NCI-H146 treated with DMSO at 0.1 percent for 48 hours (cell line): Measurements from ENCODE around the gene FDXR.

Experiments
- DNase-seq: peaks from one replicate; lab custom pipeline; 2025; ENCODE audit not compliant: unreplicated experiment; lab: John Stamatoyannopoulos, UW

FDXR gene

DNA sequence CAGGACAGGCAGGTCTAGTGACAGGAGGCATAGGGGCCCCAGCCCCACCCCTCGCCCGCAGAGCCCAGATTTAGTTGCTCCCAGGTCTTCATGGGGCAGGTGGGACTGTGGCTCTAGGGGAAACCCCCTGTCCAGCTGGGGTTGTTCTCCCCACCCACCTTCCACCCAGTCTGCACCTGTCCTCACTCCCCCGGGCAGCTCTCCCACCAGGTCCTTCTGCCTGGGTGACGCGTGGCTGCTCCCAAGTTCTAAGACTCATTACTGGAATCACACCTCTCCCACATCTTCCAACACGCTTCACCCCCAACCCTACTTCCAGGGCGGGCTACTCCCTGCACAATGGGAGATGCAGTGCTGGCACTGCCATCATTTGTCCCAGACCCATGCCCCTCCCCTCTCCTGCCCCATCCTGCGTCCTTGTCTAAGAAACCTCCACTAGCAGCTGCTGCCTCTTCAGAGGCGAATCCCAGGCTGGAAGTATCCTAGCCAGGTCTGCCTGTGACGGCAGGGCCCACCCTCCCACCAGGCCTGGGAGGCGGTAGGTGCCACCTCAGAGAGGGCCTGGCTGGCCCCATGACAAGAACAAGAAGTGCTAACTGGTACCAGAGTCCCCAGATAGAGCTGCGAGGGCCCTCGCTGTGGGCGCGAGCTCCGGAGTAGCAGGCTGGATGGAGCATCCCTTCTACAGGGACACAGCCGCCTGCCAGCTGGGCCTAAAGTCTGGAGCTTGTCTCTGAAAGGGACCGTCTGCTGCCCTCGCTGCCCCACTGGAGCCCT is 35.9 kb downstream of the FDXR start:
- no peak for DNase-seq

DNA sequence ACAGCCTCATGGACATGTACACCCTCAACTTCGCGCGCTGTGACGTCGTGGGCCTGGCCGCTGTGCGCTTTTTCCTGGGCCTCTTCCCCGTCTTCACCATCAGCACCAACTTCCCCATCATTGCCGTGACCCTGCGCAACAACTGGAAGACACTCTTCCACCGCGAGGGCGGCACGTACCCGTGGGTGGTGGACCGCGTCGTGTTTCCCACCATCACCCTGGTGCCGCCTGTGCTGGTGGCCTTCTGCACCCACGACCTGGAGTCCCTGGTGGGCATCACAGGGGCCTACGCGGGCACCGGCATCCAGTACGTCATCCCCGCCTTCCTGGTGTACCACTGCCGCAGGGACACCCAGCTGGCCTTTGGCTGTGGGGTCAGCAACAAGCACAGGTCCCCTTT is 36.6 kb downstream of the FDXR start:
- DNase-seq = no peak

DNA sequence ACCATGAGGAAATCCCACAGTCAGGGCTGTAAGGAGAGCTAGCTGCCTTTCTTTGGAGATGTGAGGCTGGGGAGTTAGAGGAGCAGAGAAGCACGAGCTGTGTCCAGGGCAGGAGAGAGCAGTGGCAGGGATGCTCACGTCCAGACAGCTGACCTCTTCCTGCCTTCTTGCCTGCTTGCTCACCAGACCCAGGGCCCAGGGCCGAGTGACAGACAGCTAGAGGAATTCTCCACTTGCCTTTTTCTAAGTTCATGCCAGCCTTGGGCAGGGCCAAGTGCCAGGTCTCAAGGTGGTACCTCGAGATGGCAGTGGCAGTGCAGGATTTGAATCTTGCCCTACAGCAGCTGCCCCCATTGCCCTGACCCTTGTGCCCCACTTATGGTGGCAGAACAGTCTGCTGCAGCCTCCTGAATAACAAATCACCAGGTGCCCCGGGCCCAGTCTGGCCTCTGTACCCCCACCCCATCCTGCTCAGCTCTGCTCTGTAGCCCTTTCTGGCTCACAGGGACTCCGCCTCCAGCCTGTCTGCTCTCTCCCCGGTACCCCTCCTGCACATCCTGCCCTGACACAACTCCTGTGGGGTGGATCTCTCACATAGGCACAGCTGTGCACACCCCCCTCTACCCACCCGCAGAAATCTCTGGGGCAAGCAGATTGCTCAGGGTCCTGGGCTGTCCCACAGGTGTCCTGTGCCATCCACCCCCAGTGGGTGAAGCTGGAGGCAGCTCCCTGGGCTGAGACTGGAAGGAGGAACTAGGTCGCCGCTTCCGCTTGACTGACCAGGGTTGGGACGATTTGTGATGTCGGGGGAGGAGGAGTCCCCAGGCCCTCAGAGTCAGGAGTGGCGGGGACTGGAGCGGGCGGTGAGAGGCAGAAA is 39.1 kb downstream of the FDXR start:
- DNase-seq = no peak

DNA sequence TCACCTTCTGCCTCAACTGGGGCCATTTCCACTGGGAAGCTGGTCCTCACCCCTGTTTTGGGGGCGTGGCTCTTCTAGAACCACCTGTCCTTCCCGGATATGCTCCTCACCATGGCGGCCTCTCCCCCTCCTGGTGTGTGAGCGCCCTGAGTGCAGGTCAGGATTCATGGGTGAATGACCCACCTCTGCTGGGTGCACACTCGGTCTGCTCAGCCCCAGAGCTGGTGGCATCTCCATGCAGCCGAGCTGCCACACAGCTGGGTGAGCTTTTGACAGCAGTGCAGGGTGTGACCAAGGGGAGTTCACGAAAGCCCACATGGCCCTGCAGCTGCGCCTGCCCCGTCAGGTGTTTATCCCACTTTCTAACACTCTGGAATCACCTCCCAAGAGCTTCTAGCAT is 40.4 kb downstream of the FDXR start:
- DNase-seq = no peak

DNA sequence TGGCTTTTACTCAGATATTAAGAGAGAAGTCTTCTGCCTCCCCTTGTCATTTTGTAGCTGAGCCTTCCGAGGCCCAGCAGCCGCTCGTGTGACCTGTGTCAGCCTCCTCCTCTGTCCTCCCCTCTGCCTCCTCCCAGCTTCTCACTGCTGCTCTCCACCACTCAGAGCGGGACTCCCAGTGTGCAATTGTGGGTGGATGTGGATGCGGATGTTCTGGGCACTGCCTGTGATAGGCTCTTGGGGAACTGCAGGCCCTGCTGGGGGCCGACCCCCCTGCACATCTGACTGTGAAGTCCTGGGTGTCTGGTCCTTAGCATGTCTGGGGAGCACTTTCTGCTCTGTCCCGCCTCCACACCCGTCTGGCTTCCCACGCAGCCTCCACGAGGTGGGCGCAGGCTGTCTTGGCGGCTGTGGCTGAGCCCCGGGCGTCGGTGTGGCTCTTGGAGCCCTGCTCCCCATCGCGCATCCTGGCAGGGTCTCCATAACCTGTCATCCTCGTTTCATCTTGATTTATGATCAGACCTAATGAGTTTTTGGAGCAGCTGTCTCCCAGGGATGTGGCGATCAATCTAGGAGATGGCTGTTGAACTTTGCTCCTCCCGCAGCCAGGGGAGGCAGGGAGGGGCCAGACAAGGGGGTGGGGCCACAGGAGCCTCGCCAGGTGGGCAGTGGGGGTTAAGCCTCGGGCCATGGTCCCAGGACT is 41.2 kb downstream of the FDXR start:
- DNase-seq = no peak

DNA sequence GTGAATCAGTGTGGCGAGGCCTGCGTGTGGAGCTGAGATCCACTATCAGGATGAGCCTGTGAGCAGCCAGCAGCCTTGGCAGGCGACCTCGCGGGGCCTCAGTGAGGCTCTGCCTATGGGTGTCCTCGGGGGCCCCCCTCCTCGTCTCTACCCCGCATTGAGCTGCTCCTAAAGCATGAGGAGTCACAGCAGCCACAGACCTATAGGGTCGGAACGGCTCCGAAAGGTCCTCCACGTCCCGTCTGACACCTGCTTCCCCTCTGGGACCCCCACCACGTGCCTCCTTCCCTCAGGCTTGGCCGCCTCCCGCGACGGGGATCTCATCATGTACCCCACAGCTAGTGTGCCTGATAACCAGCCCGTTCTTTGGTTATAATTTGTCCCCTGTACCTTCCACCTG is 41.9 kb downstream of the FDXR start:
- DNase-seq = no peak

DNA sequence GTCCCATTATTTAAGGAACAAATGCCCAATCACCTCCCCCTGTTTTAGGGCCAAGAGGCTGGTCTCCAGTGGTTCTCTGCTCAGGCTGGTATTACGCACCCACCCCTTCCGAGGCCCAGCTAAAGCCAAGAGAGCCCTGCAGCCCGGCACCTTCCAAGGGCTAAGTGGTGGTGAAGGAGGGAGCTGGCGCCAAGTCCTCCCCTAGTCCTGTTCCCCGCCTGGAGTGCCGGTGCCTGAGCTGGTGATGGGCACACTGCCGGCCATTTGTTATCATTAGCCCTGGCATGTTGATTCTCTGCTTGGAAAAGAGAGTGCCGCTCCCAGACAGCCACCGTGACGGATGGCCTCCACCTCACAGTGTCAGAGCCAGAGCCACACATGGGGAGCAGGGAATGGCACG is 45.0 kb downstream of the FDXR start:
- no peak for DNase-seq

DNA sequence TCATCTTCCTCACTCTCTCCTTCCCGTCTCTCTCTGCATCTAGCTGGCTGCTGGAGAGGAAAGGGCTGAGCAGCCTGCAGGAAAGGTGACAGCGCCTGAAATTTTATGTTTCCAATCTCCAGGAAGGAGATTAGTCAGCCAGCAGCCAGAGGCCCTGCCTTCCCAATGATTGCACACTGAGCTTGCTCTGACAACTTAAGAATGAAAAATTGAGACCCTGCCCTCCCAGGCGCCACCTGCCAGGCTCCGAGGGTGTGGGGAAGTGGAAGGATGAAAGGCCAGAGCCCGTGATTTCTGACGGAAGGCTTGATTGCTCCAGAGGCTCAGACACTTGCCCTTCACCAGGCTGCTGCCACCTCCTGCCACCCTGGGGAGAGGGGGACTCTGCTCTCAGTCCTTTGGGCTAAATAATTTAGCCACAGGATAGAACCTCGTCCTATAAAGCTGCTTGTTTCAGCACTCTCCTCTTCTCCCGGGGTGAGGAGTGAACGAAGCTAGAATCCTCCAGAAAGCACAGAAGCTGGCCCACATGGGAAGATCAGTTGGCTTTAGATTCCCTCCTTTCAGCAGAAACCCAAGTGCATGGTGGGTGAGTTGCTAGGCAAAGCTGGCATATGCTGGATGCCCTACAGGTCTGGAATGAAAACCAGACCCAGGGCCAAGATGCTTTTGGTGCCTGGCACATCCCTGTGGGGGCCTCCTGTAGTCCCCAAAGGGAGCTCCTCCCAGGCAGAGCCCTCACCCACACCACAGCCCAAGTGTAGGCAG is 46.7 kb downstream of the FDXR start:
- DNase-seq = no peak

DNA sequence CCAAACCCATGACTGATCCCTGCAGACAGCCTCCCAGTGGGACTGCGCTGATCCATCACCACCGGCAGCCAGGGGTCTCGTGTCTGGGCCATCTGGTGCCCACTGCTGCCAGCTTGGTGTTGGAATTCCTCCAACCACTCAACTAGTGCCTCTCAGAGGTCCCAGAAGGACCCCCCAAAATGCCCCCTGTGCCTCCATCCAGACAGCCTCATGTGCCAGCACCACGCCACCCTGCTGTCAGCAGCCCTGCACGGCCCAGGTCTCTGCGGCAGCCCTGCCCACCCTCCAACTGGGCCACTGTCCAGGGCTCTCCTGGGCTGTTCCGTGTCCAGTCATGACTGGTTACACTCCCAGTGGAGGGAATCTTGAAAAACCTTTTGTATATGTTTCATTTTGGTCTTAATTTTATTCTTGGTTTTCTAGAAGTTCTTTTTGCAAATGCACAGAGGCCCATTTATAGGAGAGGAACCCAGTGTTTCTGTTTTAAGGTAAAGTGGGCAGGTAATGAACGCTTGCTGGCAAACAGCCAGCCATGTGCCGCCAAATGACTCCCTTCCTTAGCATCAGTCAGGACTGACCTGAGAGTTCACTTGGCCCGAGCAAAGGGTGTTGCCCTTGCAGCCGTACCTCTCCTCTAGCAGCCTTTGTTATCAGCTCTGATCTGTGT is 47.7 kb downstream of the FDXR start:
- no peak for DNase-seq

DNA sequence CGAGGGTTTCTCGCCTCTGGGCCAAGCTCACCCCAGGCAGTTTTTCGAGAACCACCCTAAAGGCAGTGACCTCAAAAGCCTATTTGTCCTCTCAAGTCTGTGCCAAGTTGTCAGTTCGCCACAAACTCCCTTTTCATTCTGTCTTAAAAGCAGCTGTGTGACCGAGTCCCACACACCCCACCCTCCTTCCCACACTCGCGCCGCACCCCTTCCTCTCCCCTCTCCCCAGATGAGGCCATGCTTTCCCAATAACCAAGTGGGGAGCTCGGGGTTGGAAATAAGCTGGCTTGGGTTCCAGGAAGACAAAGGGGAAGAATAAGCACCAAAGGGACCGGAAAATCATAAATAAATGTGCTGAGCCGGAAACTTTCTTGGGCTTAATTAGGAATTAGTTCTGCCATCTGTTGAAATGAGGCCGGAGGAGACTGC is 49.8 kb downstream of the FDXR start:
- no peak for DNase-seq

DNA sequence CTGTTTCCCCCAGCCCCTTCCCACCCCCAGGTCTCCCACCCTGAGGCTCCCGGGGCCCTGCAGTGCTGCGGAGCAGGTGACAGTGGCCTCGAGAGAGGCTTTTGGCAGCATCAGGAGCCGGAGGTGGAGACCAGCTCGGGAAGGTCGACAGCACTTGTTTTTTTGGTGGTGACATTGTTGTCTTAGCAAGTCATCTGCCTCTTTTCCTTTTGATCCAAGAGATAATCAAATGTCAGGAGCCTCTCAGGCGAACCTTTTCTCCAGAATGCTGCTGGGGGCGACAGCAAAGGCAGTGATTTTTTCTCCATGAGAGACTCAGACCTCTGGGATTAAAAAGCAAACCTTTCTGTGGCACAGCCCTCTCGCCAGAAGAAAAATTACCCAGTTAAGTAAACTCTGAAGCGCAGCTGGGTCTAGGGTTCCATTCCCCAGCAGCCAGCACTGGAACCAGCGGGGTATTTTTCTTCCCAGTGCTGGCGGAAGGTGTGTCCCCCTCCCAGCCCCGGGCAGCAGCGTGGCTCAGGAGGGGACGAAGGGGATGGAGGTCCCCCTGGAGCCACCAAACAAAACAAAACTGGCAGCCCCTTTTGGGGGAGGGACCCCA is 50.4 kb downstream of the FDXR start:
- DNase-seq = no peak

DNA sequence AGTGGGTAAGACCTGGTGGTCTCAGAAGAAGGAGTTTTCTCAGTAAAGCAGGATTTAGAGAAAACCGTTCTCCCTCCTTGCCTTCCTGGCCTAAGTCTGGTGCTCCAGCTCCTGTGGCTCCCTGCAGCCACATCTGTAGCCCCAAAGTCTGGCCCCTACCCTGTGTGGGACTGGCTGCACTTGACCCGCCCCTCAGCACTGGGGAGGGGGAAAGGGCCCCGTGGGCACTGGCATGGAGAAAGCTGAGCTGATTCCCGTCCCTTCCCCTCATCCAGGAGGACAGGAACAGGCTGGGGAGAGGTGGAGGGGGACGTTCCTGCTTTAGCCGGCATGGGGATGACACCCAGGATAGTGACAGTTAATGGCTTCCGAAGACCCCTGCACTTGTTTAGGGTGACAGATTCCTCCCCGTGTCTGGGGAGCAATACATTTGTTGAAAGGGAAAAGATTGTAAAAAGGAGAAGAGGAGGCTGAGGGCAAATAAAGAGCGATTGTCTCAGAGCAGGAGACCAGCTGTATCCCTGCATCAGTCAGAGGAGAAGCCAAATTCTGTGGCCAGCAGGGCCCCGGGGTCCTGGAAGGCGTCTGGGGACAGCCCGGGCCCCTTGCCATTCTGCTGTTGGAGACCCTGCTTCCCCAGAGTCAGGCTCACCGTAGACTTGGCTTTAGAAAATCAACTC is 51.0 kb downstream of the FDXR start:
- no peak for DNase-seq

DNA sequence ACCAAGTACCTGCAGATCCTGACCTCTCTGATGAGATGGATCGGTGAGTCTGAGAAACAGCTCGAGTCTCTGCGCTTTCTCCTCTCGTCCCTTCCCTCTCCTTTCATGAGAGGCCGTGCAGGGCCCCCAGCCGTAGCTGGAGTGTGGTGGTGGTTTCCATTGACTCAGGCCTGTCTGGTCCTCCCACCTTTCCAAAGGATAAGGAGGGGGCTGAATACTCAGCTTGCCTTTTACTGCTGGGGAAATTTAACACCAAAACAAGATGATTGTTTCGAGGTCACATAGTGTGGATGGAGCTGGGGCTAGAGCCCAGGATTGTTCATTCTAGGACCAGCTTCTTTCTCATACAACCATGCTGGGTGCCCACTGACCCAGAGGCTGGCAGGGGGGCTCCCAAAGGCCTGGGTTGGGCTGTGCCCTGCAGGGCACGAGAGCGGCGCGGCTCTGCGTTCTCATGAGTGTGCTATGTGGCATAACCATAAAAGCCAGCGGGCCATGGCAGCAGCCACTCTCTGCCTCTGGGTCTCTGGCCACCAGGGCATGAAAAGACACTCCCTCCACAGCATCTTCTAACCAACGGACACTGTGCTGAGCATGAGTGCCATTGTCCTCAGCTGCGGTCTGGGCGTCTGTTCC is 52.9 kb downstream of the FDXR start:
- DNase-seq = no peak

DNA sequence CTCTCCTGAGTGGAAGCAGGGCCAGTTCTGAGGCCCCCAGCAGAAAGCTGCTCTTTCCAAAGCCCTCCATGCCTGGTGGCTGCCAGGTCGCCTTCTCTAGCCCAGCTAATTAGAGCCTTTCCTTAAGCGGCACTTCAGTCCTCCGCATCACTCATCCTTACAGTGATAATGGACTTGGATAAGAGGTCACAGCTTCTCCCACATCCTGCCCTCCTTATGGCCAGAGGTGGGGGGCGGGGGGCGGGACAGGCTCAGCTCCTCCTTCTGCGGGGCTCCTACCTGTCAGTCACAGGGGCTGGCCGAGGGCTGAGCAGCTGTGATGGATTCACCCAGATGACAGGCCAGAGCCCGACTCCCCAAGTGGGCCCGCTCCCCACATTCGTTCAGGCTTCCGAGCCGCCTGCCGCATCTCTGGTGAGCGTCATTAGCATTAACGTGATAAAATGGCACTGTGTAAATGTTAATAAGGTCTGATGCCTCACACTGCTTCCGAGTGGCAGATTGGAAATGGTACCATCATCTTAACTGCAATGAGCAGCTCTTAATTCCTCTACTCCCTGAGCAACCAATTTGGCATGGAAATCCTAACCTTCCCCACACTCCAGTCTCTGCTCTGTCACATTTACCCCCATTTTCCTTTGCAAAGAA is 54.4 kb downstream of the FDXR start:
- no peak for DNase-seq

DNA sequence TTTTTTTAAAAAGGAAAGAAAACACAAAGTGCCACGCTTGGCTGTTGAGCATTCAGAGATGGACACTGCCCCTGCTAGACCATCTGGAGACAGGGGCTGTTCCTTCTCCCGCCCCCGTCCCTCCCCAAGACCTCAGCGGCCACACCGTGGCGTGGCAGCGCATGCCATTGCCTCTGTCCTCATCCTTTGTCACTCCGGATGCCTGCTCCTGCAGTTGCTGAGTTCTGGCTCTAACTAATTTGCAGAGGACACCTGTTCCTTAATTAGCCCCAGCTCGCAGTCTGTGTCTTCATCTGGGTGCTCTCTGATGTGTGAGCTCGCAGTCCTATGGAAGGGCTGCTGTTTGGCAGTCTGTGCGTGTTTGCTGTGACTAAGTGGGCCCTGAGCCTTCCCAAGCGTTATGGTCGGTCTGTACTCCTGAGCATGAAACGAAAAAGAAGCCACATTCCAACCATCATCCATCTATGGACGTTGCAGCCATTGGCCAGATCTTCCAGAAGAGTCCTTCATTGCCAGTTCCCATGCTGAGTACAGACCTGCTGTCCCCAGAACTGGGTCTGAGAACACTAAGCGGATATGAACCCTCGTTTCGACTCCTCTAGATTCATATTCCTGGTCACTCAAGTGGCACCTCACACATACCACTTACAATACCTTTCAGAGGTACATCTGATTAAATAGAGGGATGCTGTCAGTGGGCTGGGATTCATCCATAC is 55.7 kb downstream of the FDXR start:
- DNase-seq = no peak

DNA sequence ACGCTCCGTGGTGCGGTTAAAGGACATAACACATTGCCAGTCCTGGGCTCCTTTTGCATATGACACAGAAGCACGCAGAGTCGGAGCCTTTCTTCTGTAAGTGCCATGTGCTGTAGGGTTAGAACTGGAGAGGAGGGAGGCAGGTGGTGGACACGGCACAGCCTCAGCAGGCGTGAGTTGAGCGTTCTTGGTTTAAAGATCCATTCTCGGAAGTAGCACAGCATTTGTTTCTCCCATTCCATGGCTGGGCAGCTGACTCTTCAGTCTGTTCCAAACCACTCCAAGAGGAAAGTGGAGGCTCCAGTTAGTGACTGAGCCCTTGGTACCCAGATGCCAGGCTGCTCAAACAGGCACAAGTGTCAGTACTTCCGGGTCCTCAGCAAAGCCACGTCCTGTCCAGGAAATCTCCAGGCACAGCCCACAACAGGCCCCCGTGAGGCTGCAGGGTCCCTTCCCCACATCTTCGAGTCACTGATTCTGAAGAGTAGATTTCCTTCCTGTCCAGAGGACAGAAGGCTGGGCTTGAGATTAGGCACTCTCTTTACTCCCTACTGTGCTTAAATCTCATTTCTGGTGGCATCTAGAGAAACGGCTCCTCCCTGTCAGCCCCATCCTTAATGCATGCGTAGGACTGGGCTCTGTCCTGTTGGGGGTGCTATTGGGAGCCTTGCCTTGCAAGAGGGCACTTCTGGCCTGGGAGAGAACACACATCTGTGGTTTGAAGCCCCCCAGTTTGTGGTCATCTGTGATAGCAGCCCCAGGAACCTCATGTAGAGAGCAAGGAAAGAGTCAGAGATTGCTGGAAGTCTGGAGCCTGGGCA is 57.0 kb downstream of the FDXR start:
- DNase-seq = no peak

DNA sequence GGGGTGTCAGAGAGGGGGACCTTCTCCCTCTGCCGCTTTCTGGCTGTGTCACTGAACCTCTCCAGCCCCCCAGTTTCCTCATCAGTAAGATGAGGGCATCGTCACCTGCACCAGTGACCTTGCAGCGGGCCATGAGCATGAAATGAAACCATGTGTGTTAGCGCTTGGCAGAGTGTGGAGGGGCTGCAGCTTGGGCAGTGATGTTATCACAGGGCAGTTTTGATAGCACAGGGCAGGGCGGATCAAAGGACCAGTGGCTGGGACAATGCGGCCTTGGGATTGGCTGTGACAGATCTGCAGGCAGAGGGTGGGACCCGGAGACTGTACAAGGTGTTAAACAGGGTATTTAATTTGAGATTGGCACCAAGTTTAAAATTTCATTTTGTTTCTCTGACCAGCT is 57.7 kb downstream of the FDXR start:
- no peak for DNase-seq
